ENCODE data around the gene SYNGR3.
"Not testable (repeated sequence)": the region's sequence is repeated elsewhere in the genome, so short reads cannot be mapped to it uniquely, and the experiment has no call there.

Gene SYNGR3

GRCh38 chr16:2031081-2031577 is 41.4 kb downstream of the SYNGR3 start:
- Histone ChIP-seq H3K4me3 (replicated peaks; ENCODE audit: low read depth, low read length) (no peak overlapping the region), H3K36me3 (ENCODE audit: control insufficient read depth, insufficient read depth, low read length) (no peaks in the 10 kb centered on the region), H3K27me3 (replicated peaks; ENCODE audit: control insufficient read depth, insufficient read depth, low read length) (peaks cover 9% of the 10 kb centered on the region)
- DNase-seq (ENCODE audit: extremely low read depth, insufficient read length), result no peak
- TF ChIP-seq CTCF (IDR thresholded peaks at IDR 0.05; ENCODE audit: insufficient read depth, low read length, poor library complexity, severe bottlenecking), result no peak

- no peak overlapping the region for H3K4me3 ChIP-seq (replicated peaks; ENCODE audit: low read depth, low read length)
- peaks cover 7% of the 10 kb centered on the region for H3K27me3 ChIP-seq (replicated peaks; ENCODE audit: control insufficient read depth, insufficient read depth, low read length)
- TF ChIP-seq CTCF (IDR thresholded peaks at IDR 0.05; ENCODE audit: insufficient read depth, low read length, poor library complexity, severe bottlenecking), result no peak
- DNase-seq (ENCODE audit: extremely low read depth, insufficient read length), result no peak
- H3K36me3 ChIP-seq (ENCODE audit: control insufficient read depth, insufficient read depth, low read length), result no peaks in the 10 kb centered on the region
Measured at GRCh38 chr16:2032285-2033056, 42.7 kb downstream of the SYNGR3 start.

- H3K36me3 ChIP-seq (ENCODE audit: control insufficient read depth, insufficient read depth, low read length), result no peaks in the 10 kb centered on the region
- H3K27me3 ChIP-seq (replicated peaks; ENCODE audit: control insufficient read depth, insufficient read depth, low read length), result peaks cover 2% of the 10 kb centered on the region; the same call in 1 of the 2 replicates
- no peak for DNase-seq (ENCODE audit: extremely low read depth, insufficient read length)
- no peak overlapping the region for H3K4me3 ChIP-seq (replicated peaks; ENCODE audit: low read depth, low read length)
- no peak for TF ChIP-seq CTCF (IDR thresholded peaks at IDR 0.05; ENCODE audit: insufficient read depth, low read length, poor library complexity, severe bottlenecking)
Measured at GRCh38 chr16:2033057-2033908, 43.5 kb downstream of the SYNGR3 start.

GRCh38 chr16:2033909-2034695 is 44.3 kb downstream of the SYNGR3 start:
- not testable (repeated sequence) for DNase-seq (ENCODE audit: extremely low read depth, insufficient read length); H3K27me3 ChIP-seq (replicated peaks; ENCODE audit: control insufficient read depth, insufficient read depth, low read length); H3K36me3 ChIP-seq (ENCODE audit: control insufficient read depth, insufficient read depth, low read length); H3K4me3 ChIP-seq (replicated peaks; ENCODE audit: low read depth, low read length)

GRCh38 chr16:2034696-2035430 is 45.1 kb downstream of the SYNGR3 start:
- Histone ChIP-seq H3K36me3 (ENCODE audit: control insufficient read depth, insufficient read depth, low read length) (no peaks in the 10 kb centered on the region), H3K4me3 (replicated peaks; ENCODE audit: low read depth, low read length) (no peak overlapping the region), H3K27me3 (replicated peaks; ENCODE audit: control insufficient read depth, insufficient read depth, low read length) (no peaks in the 10 kb centered on the region)
- no peak for TF ChIP-seq CTCF (IDR thresholded peaks at IDR 0.05; ENCODE audit: insufficient read depth, low read length, poor library complexity, severe bottlenecking)
- no peak for DNase-seq (ENCODE audit: extremely low read depth, insufficient read length)

All from GM06990 (cell line).